Urinary bladder (tissue), 2 donors: ENCODE results near the gene OR10G6. TPM values are rescaled to one million over a fixed set of nuclear protein-coding genes. Genes with fewer than 3 reads are reported as not detected.

Experiments used
- polyA plus RNA-seq: library from polyadenylated mRNA; stranded (reverse); fragments of 200-250 nt; gene quantifications from one replicate; pipeline ENCODE4 v1.2.3, GENCODE V29; 2013
- total RNA-seq: library from RNA; depleted of rRNA; stranded (reverse); fragments of >200 nt; gene quantifications from one replicate; pipeline ENCODE4 v1.2.3, GENCODE V29; 2014
- donor health status: healthy.

OR10G6 gene
- total and polyA plus RNA-seq, 2 donors = not detected

Other genes with a start within 250 kb of the OR10G6 start
- gene OR6X1, start 240.6 kb downstream of the OR10G6 start, total RNA-seq = not detected
- gene OR6X1, start 240.6 kb downstream of the OR10G6 start, polyA plus RNA-seq = not detected
- gene OR6M1, start 188.8 kb downstream of the OR10G6 start, total RNA-seq = not detected
- not detected for gene OR6M1, start 188.8 kb downstream of the OR10G6 start, polyA plus RNA-seq
- gene TMEM225, start 109.5 kb downstream of the OR10G6 start, total RNA-seq = not detected
- gene TMEM225, start 109.5 kb downstream of the OR10G6 start, polyA plus RNA-seq = not detected
- 0.21 TPM for gene OR8D4, start 93.0 kb downstream of the OR10G6 start, total RNA-seq
- not detected for gene OR8D4, start 93.0 kb downstream of the OR10G6 start, polyA plus RNA-seq
- gene OR4D5, start 55.5 kb downstream of the OR10G6 start, total RNA-seq = not detected
- not detected for gene OR4D5, start 55.5 kb downstream of the OR10G6 start, polyA plus RNA-seq
- gene OR6T1, start 51.3 kb downstream of the OR10G6 start, total RNA-seq = not detected
- not detected for gene OR6T1, start 51.3 kb downstream of the OR10G6 start, polyA plus RNA-seq
- gene OR10S1, start 17.4 kb downstream of the OR10G6 start, total RNA-seq = not detected
- gene OR10S1, start 17.4 kb downstream of the OR10G6 start, polyA plus RNA-seq = not detected
- gene OR10G4, start 17.8 kb upstream of the OR10G6 start, total RNA-seq = not detected
- gene OR10G4, start 17.8 kb upstream of the OR10G6 start, polyA plus RNA-seq = not detected
- not detected for gene OR10G9, start 27.9 kb upstream of the OR10G6 start, total RNA-seq
- not detected for gene OR10G9, start 27.9 kb upstream of the OR10G6 start, polyA plus RNA-seq
- gene OR10G8, start 31.6 kb upstream of the OR10G6 start, total RNA-seq = not detected
- not detected for gene OR10G8, start 31.6 kb upstream of the OR10G6 start, polyA plus RNA-seq
- not detected for gene OR10G7, start 46.2 kb upstream of the OR10G6 start, total RNA-seq
- not detected for gene OR10G7, start 46.2 kb upstream of the OR10G6 start, polyA plus RNA-seq
- gene VWA5A, start 120.3 kb upstream of the OR10G6 start, total RNA-seq = 36.2 TPM
- gene VWA5A, start 120.3 kb upstream of the OR10G6 start, polyA plus RNA-seq = 21.0 TPM
- not detected for gene OR10D3, start 188.2 kb upstream of the OR10G6 start, total RNA-seq
- not detected for gene OR10D3, start 188.2 kb upstream of the OR10G6 start, polyA plus RNA-seq
- gene OR8G1, start 245.9 kb upstream of the OR10G6 start, total RNA-seq = not detected
- gene OR8G1, start 245.9 kb upstream of the OR10G6 start, polyA plus RNA-seq = not detected